VCaP (cell line): ENCODE data around the gene FAM210A.

Experiments
- H3K27ac ChIP-seq: fragments of 450-650 bp; 2 replicates; pipeline ENCODE4 v1.5.1; 2017
- CTCF ChIP-seq: fragments of 450-650 bp; conservative IDR thresholded peaks from 2 replicates; pipeline ENCODE4 v1.5.1; 2017; ENCODE audit warnings: mild to moderate bottlenecking, moderate library complexity

FAM210A gene

GRCh38 chr18:13629841-13630715 lies 96.3 kb downstream of the FAM210A start:
- TF ChIP-seq CTCF: peak; percentile 88
- H3K27ac ChIP-seq: no peak overlapping the region

GRCh38 chr18:13628211-13628610 lies 98.1 kb downstream of the FAM210A start:
- TF ChIP-seq CTCF: no peak
- no peak overlapping the region for H3K27ac ChIP-seq

- no peak overlapping the region for H3K27ac ChIP-seq
- TF ChIP-seq CTCF: no peak
Measured at GRCh38 chr18:13627639-13628038, 98.7 kb downstream of the FAM210A start.

- H3K27ac ChIP-seq: no peak overlapping the region
- no peak for TF ChIP-seq CTCF
Measured at GRCh38 chr18:13626544-13626908, 99.8 kb downstream of the FAM210A start.

- no peak for TF ChIP-seq CTCF
- no peak overlapping the region for H3K27ac ChIP-seq
Measured at GRCh38 chr18:13625843-13626543, 100.4 kb downstream of the FAM210A start.

GRCh38 chr18:13625355-13625754 lies 101.0 kb downstream of the FAM210A start:
- TF ChIP-seq CTCF: no peak
- H3K27ac ChIP-seq: no peak overlapping the region

- no peak overlapping the region for H3K27ac ChIP-seq
- no peak for TF ChIP-seq CTCF
Measured at GRCh38 chr18:13624563-13625237, 101.7 kb downstream of the FAM210A start.
